HG03097 (cell line): Measurements from ENCODE around the gene GSDME.
"Not testable (repeated sequence)": the region's sequence is repeated elsewhere in the genome, so short reads cannot be mapped to it uniquely, and the experiment has no call there.

ENCODE experiments used
- ATAC-seq: cut with Tn5 transposase; IDR thresholded peaks from one replicate; pipeline ENCODE4 v1.9.1; 2021; ENCODE audit not compliant: unreplicated experiment, low FRiP score

The GSDME gene

GRCh38 chr7:24743471-24743870 lies 13.8 kb downstream of the GSDME start:
- no peak for ATAC-seq

GRCh38 chr7:24742506-24743162 lies 14.6 kb downstream of the GSDME start:
- ATAC-seq = no peak

- no peak for ATAC-seq
These were observed 15.4 kb downstream of the GSDME start for GRCh38 chr7:24741679-24742505.

GRCh38 chr7:24740871-24741270 lies 16.4 kb downstream of the GSDME start:
- no peak for ATAC-seq

GRCh38 chr7:24739306-24739705 lies 18.0 kb downstream of the GSDME start:
- ATAC-seq = no peak

- no peak for ATAC-seq
These were observed 18.7 kb downstream of the GSDME start for GRCh38 chr7:24738577-24738976.

- no peak for ATAC-seq
These were observed 20.0 kb downstream of the GSDME start for GRCh38 chr7:24737281-24737680.

- not testable (repeated sequence) for ATAC-seq
These were observed 21.7 kb downstream of the GSDME start for GRCh38 chr7:24735594-24735993.

GRCh38 chr7:24734306-24734705 lies 23.0 kb downstream of the GSDME start:
- ATAC-seq = no peak

- ATAC-seq = no peak
These were observed 23.7 kb downstream of the GSDME start for GRCh38 chr7:24733414-24734060.

- ATAC-seq = peak; percentile 41
These were observed 24.4 kb downstream of the GSDME start for GRCh38 chr7:24732646-24733413.

GRCh38 chr7:24731313-24731712 lies 26.0 kb downstream of the GSDME start:
- ATAC-seq = no peak

GRCh38 chr7:24730018-24730369 lies 27.3 kb downstream of the GSDME start:
- no peak for ATAC-seq

- no peak for ATAC-seq
These were observed 27.8 kb downstream of the GSDME start for GRCh38 chr7:24729365-24730017.

GRCh38 chr7:24728503-24729364 lies 28.5 kb downstream of the GSDME start:
- no peak for ATAC-seq

GRCh38 chr7:24728121-24728500 lies 29.2 kb downstream of the GSDME start:
- ATAC-seq = no peak

- ATAC-seq = peak; percentile 37
These were observed 29.8 kb downstream of the GSDME start for GRCh38 chr7:24727154-24728120.

GRCh38 chr7:24725554-24726241 lies 31.6 kb downstream of the GSDME start:
- ATAC-seq = no peak
